Measurements from ENCODE around the gene TBX19. TPM values are rescaled to one million over a fixed set of nuclear protein-coding genes. Genes with fewer than 3 reads are reported as not detected.

TBX19 gene
- total RNA-seq, 1 experiment from 2014 or later = 2.0 TPM

DNA sequence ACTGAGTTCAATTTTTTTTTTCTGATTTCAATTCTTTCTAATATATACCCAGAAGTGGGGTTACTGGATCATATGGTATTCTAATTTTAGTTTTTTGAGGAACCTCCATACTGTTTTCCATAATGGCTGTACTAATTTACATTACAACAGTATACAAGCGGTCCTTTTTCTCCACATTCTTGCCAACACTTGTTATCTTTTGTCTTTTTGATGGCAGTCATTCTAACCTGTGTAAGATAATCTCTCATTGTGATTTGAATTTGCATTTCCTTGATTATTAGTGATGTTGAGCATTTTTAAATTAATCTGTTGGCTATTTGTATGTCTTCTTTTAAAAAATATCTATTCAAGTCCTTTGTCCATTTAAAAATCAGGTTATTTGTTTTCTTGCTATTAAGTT, 21.1 kb upstream of the TBX19 start:
- DNase-seq = no peak
- ChIA-PET POLR2A (ENCODE audit: unreplicated experiment) (no interaction called here), CTCF (no interaction called here)
- no peaks in the 10 kb centered on the region for H3K27me3 ChIP-seq (ENCODE audit: insufficient read depth, low read depth)
- no peak overlapping the region for H3K4me2 ChIP-seq
- H2AFZ ChIP-seq = no peak overlapping the region
- peaks cover 7% of the 10 kb centered on the region; the same call in 1 of the 2 replicates for H3K9me3 ChIP-seq (ENCODE audit: insufficient read depth, low read depth)
- H3F3A ChIP-seq (ENCODE audit: insufficient read depth, low read depth) = no peaks in the 10 kb centered on the region
- 0 out of 2 replicates have a peak, but pooled peaks cover 4% of the 10 kb centered on the region for H3K79me2 ChIP-seq (ENCODE audit: low read depth)
- no peak overlapping the region for H3K4me3 ChIP-seq
- no peaks in the 10 kb centered on the region for H4K20me1 ChIP-seq (ENCODE audit: insufficient read depth)
- H3K36me3 ChIP-seq (ENCODE audit: low read depth) = no peaks in the 10 kb centered on the region
- BruUV-seq (replicated peaks) = no TSS peak
- H3K4me1 ChIP-seq (replicated peaks; ENCODE audit: insufficient read depth) = 0 out of 2 replicates have a peak, but pooled peaks cover 3% of the 10 kb centered on the region
- intact Hi-C loops (cut with micrococcal nuclease; ENCODE audit: unreplicated experiment) = no loop called here
- H3K27ac ChIP-seq = no peak overlapping the region
- H3K9me2 ChIP-seq (ENCODE audit: insufficient read depth) = no peaks in the 10 kb centered on the region
- TF ChIP-seq EZH2 (IDR thresholded peaks at IDR 0.05; ENCODE audit: low read depth) = no peak
- TF ChIP-seq, protein P1, sequence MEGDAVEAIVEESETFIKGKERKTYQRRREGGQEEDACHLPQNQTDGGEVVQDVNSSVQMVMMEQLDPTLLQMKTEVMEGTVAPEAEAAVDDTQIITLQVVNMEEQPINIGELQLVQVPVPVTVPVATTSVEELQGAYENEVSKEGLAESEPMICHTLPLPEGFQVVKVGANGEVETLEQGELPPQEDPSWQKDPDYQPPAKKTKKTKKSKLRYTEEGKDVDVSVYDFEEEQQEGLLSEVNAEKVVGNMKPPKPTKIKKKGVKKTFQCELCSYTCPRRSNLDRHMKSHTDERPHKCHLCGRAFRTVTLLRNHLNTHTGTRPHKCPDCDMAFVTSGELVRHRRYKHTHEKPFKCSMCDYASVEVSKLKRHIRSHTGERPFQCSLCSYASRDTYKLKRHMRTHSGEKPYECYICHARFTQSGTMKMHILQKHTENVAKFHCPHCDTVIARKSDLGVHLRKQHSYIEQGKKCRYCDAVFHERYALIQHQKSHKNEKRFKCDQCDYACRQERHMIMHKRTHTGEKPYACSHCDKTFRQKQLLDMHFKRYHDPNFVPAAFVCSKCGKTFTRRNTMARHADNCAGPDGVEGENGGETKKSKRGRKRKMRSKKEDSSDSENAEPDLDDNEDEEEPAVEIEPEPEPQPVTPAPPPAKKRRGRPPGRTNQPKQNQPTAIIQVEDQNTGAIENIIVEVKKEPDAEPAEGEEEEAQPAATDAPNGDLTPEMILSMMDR (conservative IDR thresholded peaks at IDR 0.05) = no peak

DNA sequence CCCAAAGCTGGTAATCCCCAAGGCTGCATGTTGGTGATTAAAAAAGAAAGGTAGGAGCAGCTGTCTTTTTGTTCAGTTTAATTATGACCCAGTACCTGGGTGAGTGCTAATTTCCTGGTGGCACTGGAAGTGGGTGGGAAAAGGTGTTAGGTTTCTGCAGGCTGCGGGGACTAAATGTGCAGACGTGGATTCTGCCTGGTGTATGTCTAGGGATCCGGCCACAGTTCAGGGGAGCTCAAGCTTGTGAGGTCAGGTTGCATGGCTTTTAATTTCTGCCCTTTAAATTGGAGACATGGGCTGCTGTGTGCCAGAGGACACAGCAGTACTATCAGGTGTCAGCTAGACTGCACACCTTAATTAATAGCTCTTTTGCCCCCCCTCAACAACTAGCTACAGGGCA, 20.3 kb upstream of the TBX19 start:
- Histone ChIP-seq H2AFZ (no peak overlapping the region), H3F3A (ENCODE audit: insufficient read depth, low read depth) (no peaks in the 10 kb centered on the region), H3K27me3 (ENCODE audit: insufficient read depth, low read depth) (no peaks in the 10 kb centered on the region), H3K9me2 (ENCODE audit: insufficient read depth) (no peaks in the 10 kb centered on the region), H3K4me1 (replicated peaks; ENCODE audit: insufficient read depth) (0 out of 2 replicates have a peak, but pooled peaks cover 3% of the 10 kb centered on the region), H3K4me3 (no peak overlapping the region), H3K9me3 (ENCODE audit: insufficient read depth, low read depth) (no peaks in the 10 kb centered on the region; the same call in 1 of the 2 replicates), H4K20me1 (ENCODE audit: insufficient read depth) (no peaks in the 10 kb centered on the region), H3K36me3 (ENCODE audit: low read depth) (no peaks in the 10 kb centered on the region), H3K79me2 (ENCODE audit: low read depth) (0 out of 2 replicates have a peak, but pooled peaks cover 4% of the 10 kb centered on the region), H3K4me2 (no peak overlapping the region), H3K27ac (no peak overlapping the region)
- no peak for DNase-seq
- intact Hi-C loops (cut with micrococcal nuclease; ENCODE audit: unreplicated experiment) = no loop called here
- no TSS peak for BruUV-seq (replicated peaks)
- ChIA-PET CTCF (no interaction called here), POLR2A (ENCODE audit: unreplicated experiment) (interaction anchor here (0.7 kb wide), 1 partner anchor 129 kb away, joined by 3 read pairs; no protein-coding TSS in a partner anchor)
- TF ChIP-seq, protein P1 (conservative IDR thresholded peaks at IDR 0.05) = no peak
- TF ChIP-seq EZH2 (IDR thresholded peaks at IDR 0.05; ENCODE audit: low read depth) = no peak

DNA sequence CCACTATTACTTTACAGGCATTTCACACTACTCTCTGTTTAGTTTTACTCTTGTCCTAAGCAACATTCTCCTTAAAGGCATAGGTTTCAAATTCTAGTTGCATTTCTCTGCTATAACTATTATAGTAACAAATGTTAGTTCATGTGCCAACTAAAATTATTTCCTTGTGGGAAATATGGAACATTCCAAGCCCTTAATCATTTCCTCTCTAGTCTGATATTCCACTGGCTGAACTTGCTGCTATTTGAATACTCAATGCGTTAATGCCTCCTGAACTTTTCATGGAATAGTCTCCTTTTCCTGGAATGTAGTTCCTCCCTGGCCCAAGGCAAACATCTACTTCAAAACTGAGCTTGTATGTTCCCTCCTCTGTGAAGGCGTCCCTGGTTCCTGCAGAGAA, 19.3 kb upstream of the TBX19 start:
- POLR2A ChIA-PET (ENCODE audit: unreplicated experiment) = no interaction called here

More for the DNA sequence above, 19.3 kb upstream of the TBX19 start:
- TF ChIP-seq, protein P1 (conservative IDR thresholded peaks at IDR 0.05) = no peak
- intact Hi-C loops (cut with micrococcal nuclease; ENCODE audit: unreplicated experiment) = no loop called here
- Histone ChIP-seq H2AFZ (no peak overlapping the region), H3K9me3 (ENCODE audit: insufficient read depth, low read depth) (no peaks in the 10 kb centered on the region; the same call in 1 of the 2 replicates), H3K36me3 (ENCODE audit: low read depth) (no peaks in the 10 kb centered on the region), H4K20me1 (ENCODE audit: insufficient read depth) (no peaks in the 10 kb centered on the region), H3K27ac (no peak overlapping the region), H3K9me2 (ENCODE audit: insufficient read depth) (no peaks in the 10 kb centered on the region), H3K4me1 (replicated peaks; ENCODE audit: insufficient read depth) (0 out of 2 replicates have a peak, but pooled peaks cover 3% of the 10 kb centered on the region), H3F3A (ENCODE audit: insufficient read depth, low read depth) (no peaks in the 10 kb centered on the region), H3K79me2 (ENCODE audit: low read depth) (0 out of 2 replicates have a peak, but pooled peaks cover 4% of the 10 kb centered on the region), H3K4me2 (no peak overlapping the region), H3K4me3 (no peak overlapping the region), H3K27me3 (ENCODE audit: insufficient read depth, low read depth) (no peaks in the 10 kb centered on the region)
- no TSS peak for BruUV-seq (replicated peaks)
- CTCF ChIA-PET = no interaction called here
- DNase-seq = no peak
